Activated CD4-positive, alpha-beta memory T cell treated with anti-CD3 and anti-CD28 coated beads for 36 hours (primary cell): ENCODE data around the gene CLSTN2. TPM values are rescaled to one million over a fixed set of nuclear protein-coding genes. Genes with fewer than 3 reads are reported as not detected.

Experiments used
- CTCF ChIA-PET: fragments of 350-600 bp; sonication (Branson Sonifier 250); formaldehyde crosslinking; loops from one replicate; lab custom pipeline; 2021; ENCODE audit warnings: antibody characterized with exemption, inconsistent platforms; lab: Charles Lee
- POLR2A ChIA-PET: fragments of 350-600 bp; sonication (Branson Sonifier 250); formaldehyde crosslinking; loops from one replicate; lab custom pipeline; 2021; ENCODE audit warnings: antibody characterized with exemption; lab: Charles Lee
- DNase-seq: peaks from one replicate; pipeline ENCODE4 v3.0.0-alpha.2; 2020
- H3K27ac Mint-ChIP-seq: one replicate; pipeline ENCODE4 v1.8.0; 2021; ENCODE audit warnings: mixed read lengths
- H3K27me3 Mint-ChIP-seq: one replicate; pipeline ENCODE4 v1.8.0; 2021; ENCODE audit warnings: mixed read lengths
- H3K36me3 Mint-ChIP-seq: one replicate; pipeline ENCODE4 v1.8.0; 2021; ENCODE audit warnings: mixed read lengths
- H3K4me1 Mint-ChIP-seq: one replicate; pipeline ENCODE4 v1.8.0; 2021; ENCODE audit warnings: low read depth, mixed read lengths
- H3K4me3 Mint-ChIP-seq: one replicate; pipeline ENCODE4 v1.8.0; 2021; ENCODE audit warnings: mild to moderate bottlenecking, mixed read lengths
- H3K9me3 Mint-ChIP-seq: one replicate; pipeline ENCODE4 v1.8.0; 2021; ENCODE audit warnings: mixed read lengths
- intact Hi-C: fragments of 100-400 bp; cut with micrococcal nuclease; formaldehyde crosslinking; loops from one replicate; pipeline ENCODE4 v1.15.1; 2023
- total RNA-seq, 2 experiments: library from RNA; stranded (reverse); gene quantifications; one replicate each; pipeline ENCODE4 v1.2.3, GENCODE V29; 2021

Gene CLSTN2
- total RNA-seq, 2 experiments from 2014 or later = not detected

- Mint-ChIP-seq H3K4me1 (no peaks in the 10 kb centered on the region), H3K4me3 (no peak overlapping the region), H3K27ac (no peak overlapping the region), H3K36me3 (no peaks in the 10 kb centered on the region), H3K9me3 (no peaks in the 10 kb centered on the region), H3K27me3 (no peaks in the 10 kb centered on the region)
- no peak for DNase-seq
- ChIA-PET CTCF (no interaction called here), POLR2A (no interaction called here)
- intact Hi-C loops = no loop called here
Observed at GRCh38 chr3:140469491-140469890, 534.5 kb downstream of the CLSTN2 start.

DNA sequence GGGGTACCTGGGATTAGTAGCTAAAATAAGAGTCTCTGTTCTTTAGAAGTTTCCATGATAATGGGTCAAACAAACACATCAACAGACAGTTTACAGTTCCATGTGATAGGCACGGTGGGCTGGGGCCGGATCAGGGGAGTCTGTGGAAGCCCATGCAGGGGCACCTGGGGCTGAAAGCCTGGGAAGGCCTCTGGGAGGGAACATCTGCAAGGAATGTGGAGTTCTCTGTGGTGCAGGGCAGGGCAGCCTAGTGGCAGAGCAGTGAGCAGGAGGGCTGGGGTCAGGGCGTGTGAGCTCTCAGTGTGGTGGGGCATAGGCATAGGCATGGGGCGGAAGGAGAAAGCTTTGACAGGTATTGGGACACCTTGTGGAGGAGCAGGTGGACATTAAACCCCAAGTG lies 535.2 kb downstream of the CLSTN2 start:
- no peak for DNase-seq
- intact Hi-C loops = no loop called here
- POLR2A ChIA-PET = no interaction called here
- no peaks in the 10 kb centered on the region for H3K9me3 Mint-ChIP-seq
- CTCF ChIA-PET = no interaction called here
- H3K4me1 Mint-ChIP-seq = no peaks in the 10 kb centered on the region
- H3K4me3 Mint-ChIP-seq = no peak overlapping the region
- no peak overlapping the region for H3K27ac Mint-ChIP-seq
- no peaks in the 10 kb centered on the region for H3K36me3 Mint-ChIP-seq
- H3K27me3 Mint-ChIP-seq = no peaks in the 10 kb centered on the region

DNA sequence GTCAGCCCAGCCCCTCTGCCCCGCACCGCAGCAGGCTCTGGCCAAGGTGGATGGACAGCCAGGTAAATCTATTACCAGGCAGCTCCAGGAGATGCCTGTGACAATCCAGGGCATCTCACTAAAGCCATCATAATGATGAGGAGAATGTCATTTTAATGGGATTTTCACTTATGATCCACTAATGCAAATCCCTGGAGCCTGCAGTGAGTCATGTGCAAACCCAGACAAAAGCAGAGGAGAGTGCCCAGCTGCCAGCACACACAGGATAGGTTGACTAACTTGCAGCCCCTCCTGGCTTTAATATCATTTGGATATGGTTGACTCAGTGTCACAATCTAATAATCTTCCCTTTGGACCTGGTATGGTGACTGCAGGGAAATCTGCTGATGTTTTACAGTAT lies 536.0 kb downstream of the CLSTN2 start:
- H3K27me3 Mint-ChIP-seq = no peaks in the 10 kb centered on the region
- no peaks in the 10 kb centered on the region for H3K36me3 Mint-ChIP-seq
- H3K4me1 Mint-ChIP-seq = no peaks in the 10 kb centered on the region
- H3K9me3 Mint-ChIP-seq = no peaks in the 10 kb centered on the region
- intact Hi-C loops = no loop called here
- DNase-seq = no peak
- ChIA-PET CTCF (no interaction called here), POLR2A (no interaction called here)
- no peak overlapping the region for H3K27ac Mint-ChIP-seq
- H3K4me3 Mint-ChIP-seq = no peak overlapping the region

DNA sequence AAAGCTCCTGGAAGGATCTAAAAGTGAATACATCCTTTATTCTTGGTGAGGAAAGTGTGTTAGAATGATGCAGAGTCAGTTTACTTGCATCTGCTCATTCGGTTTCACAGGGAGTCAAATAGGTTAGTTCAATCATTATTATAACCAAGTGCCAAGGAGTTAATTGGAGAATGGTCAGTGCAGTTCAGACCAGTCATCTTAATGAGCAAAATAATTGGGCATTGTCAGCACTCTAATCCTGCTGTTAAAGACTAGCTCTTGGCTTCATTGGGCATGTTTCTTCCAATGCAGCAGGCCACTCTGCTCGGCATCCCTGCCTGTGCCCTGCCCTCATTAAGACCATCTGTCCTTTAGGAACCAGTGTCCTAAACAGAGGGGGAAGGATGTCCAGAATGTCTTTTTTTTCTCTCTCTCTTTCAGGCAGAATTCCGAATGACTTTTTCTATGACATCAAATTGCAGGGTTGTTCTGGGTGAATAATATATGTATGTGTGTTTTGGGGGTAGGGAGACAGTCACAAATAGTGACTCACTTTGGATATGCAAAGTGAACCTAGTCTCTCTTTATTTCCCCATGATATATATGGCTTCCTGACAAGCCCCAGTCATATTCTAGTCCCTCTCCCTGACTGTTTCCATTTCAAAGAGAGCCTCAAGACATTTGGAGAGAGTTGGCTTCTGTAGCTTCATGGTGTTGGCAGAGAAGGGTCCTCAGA lies 537.5 kb downstream of the CLSTN2 start:
- H3K27me3 Mint-ChIP-seq = peaks cover 2% of the 10 kb centered on the region
- DNase-seq = no peak
- H3K4me1 Mint-ChIP-seq = no peaks in the 10 kb centered on the region
- intact Hi-C loops = no loop called here
- no peaks in the 10 kb centered on the region for H3K36me3 Mint-ChIP-seq
- H3K9me3 Mint-ChIP-seq = no peaks in the 10 kb centered on the region
- CTCF ChIA-PET = no interaction called here
- POLR2A ChIA-PET = no interaction called here
- no peak overlapping the region for H3K27ac Mint-ChIP-seq
- no peak overlapping the region for H3K4me3 Mint-ChIP-seq

DNA sequence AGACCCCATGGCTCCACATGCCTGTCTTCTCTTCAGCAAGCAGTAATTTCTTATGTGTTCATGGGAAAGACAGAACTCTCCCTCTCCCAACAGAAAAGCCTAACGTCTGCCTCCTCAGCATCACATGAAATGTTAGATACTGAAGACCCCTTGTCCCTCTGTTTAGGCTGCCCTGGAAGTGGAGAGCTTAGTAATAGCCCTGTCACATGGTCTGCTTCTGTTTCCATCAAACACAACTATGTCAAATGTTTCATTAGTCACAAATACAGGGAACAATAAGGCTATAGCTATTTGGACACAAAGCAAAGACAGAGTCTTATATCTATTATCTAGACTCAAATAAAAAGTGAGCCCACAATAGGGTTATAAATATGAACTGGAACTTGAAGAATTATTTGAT lies 552.6 kb downstream of the CLSTN2 start:
- Mint-ChIP-seq H3K27ac (no peak overlapping the region), H3K36me3 (no peaks in the 10 kb centered on the region), H3K9me3 (peaks cover 2% of the 10 kb centered on the region), H3K4me3 (no peak overlapping the region), H3K27me3 (peaks cover 11% of the 10 kb centered on the region), H3K4me1 (no peaks in the 10 kb centered on the region)
- intact Hi-C loops = no loop called here
- DNase-seq = no peak
- ChIA-PET CTCF (no interaction called here), POLR2A (no interaction called here)

GRCh38 chr3:140493271-140493670 lies 558.3 kb downstream of the CLSTN2 start:
- ChIA-PET CTCF (no interaction called here), POLR2A (no interaction called here)
- no peaks in the 10 kb centered on the region for H3K9me3 Mint-ChIP-seq

GRCh38 chr3:140494970-140495369 lies 560.0 kb downstream of the CLSTN2 start:
- intact Hi-C loops = no loop called here
- POLR2A ChIA-PET = no interaction called here
- H3K9me3 Mint-ChIP-seq = no peaks in the 10 kb centered on the region
- DNase-seq = no peak
- H3K4me1 Mint-ChIP-seq = no peaks in the 10 kb centered on the region
- no peak overlapping the region for H3K4me3 Mint-ChIP-seq
- no peak overlapping the region for H3K27ac Mint-ChIP-seq
- CTCF ChIA-PET = no interaction called here
- no peaks in the 10 kb centered on the region for H3K27me3 Mint-ChIP-seq
- H3K36me3 Mint-ChIP-seq = no peaks in the 10 kb centered on the region

More at GRCh38 chr3:140493271-140493670, 558.3 kb downstream of the CLSTN2 start:
- no peaks in the 10 kb centered on the region for H3K36me3 Mint-ChIP-seq
- DNase-seq = no peak
- peaks cover 3% of the 10 kb centered on the region for H3K27me3 Mint-ChIP-seq
- intact Hi-C loops = no loop called here
- no peak overlapping the region for H3K4me3 Mint-ChIP-seq
- no peak overlapping the region for H3K27ac Mint-ChIP-seq
- no peaks in the 10 kb centered on the region for H3K4me1 Mint-ChIP-seq

DNA sequence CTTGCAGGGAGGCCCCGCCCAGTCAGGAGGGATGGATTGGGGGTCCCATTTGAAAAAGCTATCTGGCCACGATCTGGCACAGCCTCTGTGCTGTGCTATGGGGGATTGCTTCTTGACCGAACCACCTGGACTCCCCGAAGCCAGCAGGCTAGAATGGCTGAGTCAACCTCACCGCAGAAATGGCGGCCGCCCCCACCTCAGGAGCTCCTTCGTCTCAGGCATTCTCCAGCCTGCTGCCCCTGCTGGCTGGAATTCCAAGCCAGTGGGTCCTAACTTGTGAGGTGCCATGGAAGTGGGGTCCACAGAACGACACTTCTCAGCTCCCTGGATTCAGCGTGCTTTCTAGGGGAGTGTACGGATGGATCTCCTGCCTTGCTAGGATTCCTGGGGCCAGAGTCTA lies 562.3 kb downstream of the CLSTN2 start:
- Mint-ChIP-seq H3K9me3 (no peaks in the 10 kb centered on the region), H3K36me3 (no peaks in the 10 kb centered on the region), H3K4me3 (no peak overlapping the region), H3K27me3 (no peaks in the 10 kb centered on the region), H3K4me1 (no peaks in the 10 kb centered on the region), H3K27ac (no peak overlapping the region)
- POLR2A ChIA-PET = no interaction called here
- no peak for DNase-seq
- CTCF ChIA-PET = no interaction called here
- intact Hi-C loops = no loop called here

GRCh38 chr3:140499114-140499757 lies 564.3 kb downstream of the CLSTN2 start:
- Mint-ChIP-seq H3K4me3 (no peak overlapping the region), H3K27ac (no peak overlapping the region), H3K36me3 (no peaks in the 10 kb centered on the region), H3K4me1 (no peaks in the 10 kb centered on the region), H3K27me3 (no peaks in the 10 kb centered on the region), H3K9me3 (no peaks in the 10 kb centered on the region)
- ChIA-PET CTCF (no interaction called here), POLR2A (no interaction called here)
- intact Hi-C loops = no loop called here
- no peak for DNase-seq

DNA sequence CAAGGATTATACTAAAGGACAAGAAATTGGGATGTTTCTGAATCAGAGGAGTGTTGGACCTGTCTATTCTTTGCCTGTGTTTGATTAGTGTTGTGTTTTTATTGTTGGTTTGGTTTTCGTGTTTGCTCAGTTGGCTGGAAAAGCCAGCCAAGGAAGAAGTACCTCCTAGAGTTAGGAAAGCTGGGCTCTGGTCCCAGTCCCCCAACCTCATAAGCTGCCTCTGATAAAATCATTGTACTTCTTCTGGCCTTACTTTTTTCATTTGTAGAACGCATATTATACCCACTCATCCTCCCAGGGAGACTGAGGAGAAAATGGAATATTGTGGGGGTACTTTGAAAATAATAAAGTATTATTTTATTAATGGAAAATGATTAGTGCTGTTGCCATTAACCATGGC lies 565.5 kb downstream of the CLSTN2 start:
- H3K27ac Mint-ChIP-seq = no peak overlapping the region
- no peak for DNase-seq
- H3K36me3 Mint-ChIP-seq = no peaks in the 10 kb centered on the region
- H3K9me3 Mint-ChIP-seq = no peaks in the 10 kb centered on the region
- H3K4me1 Mint-ChIP-seq = no peaks in the 10 kb centered on the region
- intact Hi-C loops = no loop called here
- CTCF ChIA-PET = no interaction called here
- no peak overlapping the region for H3K4me3 Mint-ChIP-seq
- POLR2A ChIA-PET = interaction anchor here (0.6 kb wide), 1 partner anchor 461 kb away, joined by 3 read pairs; no protein-coding TSS in a partner anchor
- H3K27me3 Mint-ChIP-seq = no peaks in the 10 kb centered on the region

GRCh38 chr3:140501061-140501769 lies 566.2 kb downstream of the CLSTN2 start:
- DNase-seq = no peak
- ChIA-PET POLR2A (no interaction called here), CTCF (no interaction called here)
- H3K4me3 Mint-ChIP-seq = no peak overlapping the region
- H3K27ac Mint-ChIP-seq = no peak overlapping the region
- H3K4me1 Mint-ChIP-seq = no peaks in the 10 kb centered on the region
- H3K9me3 Mint-ChIP-seq = no peaks in the 10 kb centered on the region
- intact Hi-C loops = no loop called here
- no peaks in the 10 kb centered on the region for H3K27me3 Mint-ChIP-seq
- H3K36me3 Mint-ChIP-seq = no peaks in the 10 kb centered on the region

DNA sequence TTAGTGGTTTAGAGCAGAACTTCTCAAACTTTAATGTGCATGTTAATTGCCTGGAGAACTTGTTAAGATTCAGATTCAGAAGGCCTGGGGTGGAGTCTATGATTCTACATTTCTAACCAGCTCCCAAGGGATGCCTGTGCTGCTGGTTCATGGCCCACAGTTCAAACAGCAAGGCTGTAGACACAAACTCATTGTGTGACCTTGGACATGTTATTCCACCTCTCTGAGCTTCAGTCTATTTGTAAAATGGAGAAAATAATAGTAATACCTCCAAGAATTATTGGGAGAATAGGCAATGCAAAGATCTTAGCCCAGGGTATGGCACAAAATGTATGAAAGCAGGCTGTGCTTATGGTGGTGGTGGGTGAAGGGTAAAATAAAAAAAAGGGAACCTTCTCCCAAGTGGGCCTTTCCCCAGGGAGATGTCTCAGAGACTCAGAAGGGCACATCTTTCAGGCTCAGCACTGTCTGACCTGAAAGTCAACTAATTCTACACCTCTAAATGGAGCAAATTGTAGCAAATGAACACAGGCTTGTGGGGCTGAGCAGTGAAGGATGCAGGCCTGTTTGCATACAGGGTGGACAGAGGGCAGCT lies 566.9 kb downstream of the CLSTN2 start:
- H3K36me3 Mint-ChIP-seq = no peaks in the 10 kb centered on the region

More for the DNA sequence above, 566.9 kb downstream of the CLSTN2 start:
- intact Hi-C loops = no loop called here
- DNase-seq = no peak
- ChIA-PET CTCF (no interaction called here), POLR2A (interaction anchor here (0.6 kb wide), 1 partner anchor 10 kb away, joined by 3 read pairs; no protein-coding TSS in a partner anchor)
- Mint-ChIP-seq H3K27ac (no peak overlapping the region), H3K9me3 (no peaks in the 10 kb centered on the region), H3K4me3 (no peak overlapping the region), H3K27me3 (no peaks in the 10 kb centered on the region), H3K4me1 (no peaks in the 10 kb centered on the region)
